Stimulated activated CD8-positive, alpha-beta memory T cell treated with anti-CD3 and anti-CD28 coated beads, Interleukin-15, amount 100 ng/mL, for 48 hours (primary cell): Measurements from ENCODE around the gene PI4KA.
"Not testable (repeated sequence)": the region's sequence is repeated elsewhere in the genome, so short reads cannot be mapped to it uniquely, and the experiment has no call there.

Source experiments
- DNase-seq, 2 donors: peaks; one replicate each; pipeline ENCODE4 v3.0.0-alpha.2; 2020; ENCODE audit warnings: low read depth in 2 of 2

PI4KA gene

GRCh38 chr22:20749453-20749852 is 109.2 kb downstream of the PI4KA start:
- no peak for DNase-seq

GRCh38 chr22:20748731-20749428 is 109.7 kb downstream of the PI4KA start:
- DNase-seq, result no peak

GRCh38 chr22:20748082-20748481 is 110.5 kb downstream of the PI4KA start:
- no peak for DNase-seq

- DNase-seq, result no peak
Measured at GRCh38 chr22:20747223-20747622, 111.4 kb downstream of the PI4KA start.

GRCh38 chr22:20746431-20747189 is 112.0 kb downstream of the PI4KA start:
- DNase-seq, result no peak

DNA sequence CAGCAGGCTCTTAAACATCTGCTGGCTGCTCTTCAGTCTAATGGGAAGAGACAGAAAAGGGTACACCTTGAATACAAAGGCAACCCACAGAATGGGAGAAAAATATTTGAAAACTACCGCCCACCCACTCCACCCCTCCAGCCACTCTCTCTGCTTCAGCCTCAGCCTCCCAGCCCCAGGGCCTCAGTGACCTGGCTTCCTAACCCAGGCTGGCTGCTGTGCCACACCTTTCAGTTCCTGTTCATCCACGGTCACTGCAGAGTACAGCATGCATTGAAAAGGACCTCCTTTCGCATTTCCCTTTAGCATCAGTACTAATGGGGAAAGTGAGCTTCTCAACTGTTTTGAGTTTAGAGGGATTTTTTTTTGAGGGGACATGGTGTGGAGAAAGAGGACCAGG is 113.5 kb downstream of the PI4KA start:
- no peak for DNase-seq

GRCh38 chr22:20744456-20744855 is 114.2 kb downstream of the PI4KA start:
- DNase-seq, result no peak

DNA sequence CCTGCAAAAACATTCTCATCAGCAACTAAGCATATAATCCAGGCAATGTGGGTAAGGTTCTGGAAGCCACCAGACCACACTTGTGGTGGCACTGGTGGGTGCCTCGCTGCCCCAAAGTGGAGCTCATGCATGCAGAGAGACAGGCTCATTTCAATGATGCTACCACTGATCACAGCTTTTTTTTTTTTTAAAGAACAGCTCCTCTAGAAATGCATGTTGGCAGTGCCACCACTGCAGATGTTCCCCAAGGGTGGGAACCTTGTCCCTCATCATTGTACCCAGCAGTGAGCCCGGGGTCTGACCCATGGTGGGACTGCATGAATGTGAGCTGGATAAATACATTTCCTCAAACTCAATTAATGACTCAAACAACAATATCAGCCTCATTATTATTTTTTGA is 115.8 kb downstream of the PI4KA start:
- no peak for DNase-seq

DNA sequence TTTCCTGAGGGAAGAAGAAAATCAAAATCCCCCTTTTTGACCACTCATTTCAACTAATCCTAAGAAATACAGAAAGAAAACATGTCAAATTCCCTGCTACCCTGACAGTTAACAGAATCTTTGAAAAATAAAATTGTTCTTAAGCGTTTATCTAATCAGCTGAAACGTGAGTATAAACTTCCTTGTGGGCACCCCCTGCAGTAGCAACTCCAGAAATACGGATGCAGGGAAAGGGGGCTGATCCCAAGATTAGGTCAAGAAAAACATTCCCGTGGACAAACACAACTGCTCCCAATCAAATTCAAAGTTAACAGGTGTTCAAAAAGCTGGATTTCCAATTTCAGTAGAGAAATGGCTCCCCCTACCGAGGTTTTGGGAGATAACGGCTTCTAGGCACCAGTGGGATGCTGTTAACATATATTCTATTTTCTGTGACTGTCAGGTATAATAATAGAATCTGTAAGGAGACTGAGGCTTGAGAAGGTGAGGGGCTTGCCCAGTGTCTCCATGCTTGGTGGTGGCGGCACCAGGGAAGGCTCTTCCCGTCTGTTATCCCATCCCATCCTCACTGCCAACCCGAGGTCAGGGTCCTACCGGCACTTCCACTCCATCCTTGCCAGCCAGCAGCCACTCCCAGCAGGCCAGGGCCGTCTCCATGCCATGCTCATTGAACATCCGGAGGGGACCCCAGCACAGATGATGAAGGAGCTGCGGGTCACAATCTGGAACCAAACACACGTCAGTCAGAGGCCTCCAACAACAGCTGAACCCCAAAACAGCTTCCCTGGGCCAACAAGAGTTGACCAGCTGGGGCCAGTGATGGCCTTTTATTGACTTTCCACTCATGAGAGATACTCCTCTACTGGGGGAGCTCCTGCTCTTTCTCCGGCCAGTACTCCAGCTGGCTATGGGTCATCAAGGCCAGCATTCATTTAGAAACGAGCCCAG is 116.7 kb downstream of the PI4KA start:
- no peak for DNase-seq

- DNase-seq, result no peak
Measured at GRCh38 chr22:20741008-20741633, 117.5 kb downstream of the PI4KA start.

DNA sequence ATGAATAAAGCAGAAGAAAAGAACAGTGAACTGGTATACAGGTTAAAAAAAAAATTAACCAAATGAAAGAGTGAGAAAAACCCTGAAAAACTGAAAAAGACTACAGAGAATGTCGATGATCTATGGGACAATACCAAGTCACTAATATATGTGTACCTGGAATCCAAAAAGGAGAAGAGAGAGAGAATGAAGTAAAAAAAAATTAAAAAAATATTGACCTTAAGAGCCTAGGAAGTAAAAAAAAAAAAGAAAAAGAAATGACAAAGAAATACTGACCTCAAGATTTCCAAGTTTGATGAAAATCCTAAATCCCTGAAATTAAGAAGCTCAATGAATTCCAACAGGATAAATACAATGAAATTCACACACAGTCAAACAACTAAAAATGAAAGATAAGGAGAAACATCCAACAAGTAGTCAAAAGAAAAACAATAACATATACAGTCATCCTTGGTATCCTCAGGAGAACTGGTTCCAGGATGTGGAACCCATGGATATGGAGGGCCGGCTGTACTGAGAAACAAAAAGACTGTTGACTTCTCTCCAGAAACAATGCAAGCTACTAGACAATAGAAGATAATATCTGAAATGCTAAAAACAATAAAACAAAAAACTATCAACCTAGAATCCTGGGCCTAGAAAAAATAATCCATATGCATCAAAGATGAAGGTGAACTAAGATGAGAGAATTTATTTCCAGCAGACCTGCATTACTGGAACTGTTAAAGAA is 118.2 kb downstream of the PI4KA start:
- no peak for DNase-seq

- no peak for DNase-seq
Measured at GRCh38 chr22:20738394-20739089, 120.1 kb downstream of the PI4KA start.

- DNase-seq, result not testable (repeated sequence)
Measured at GRCh38 chr22:20736891-20737290, 121.7 kb downstream of the PI4KA start.

- not testable (repeated sequence) for DNase-seq
Measured at GRCh38 chr22:20735356-20736162, 123.1 kb downstream of the PI4KA start.

GRCh38 chr22:20732431-20732830 is 126.2 kb downstream of the PI4KA start:
- not testable (repeated sequence) for DNase-seq

- DNase-seq, result no peak
Measured at GRCh38 chr22:20729194-20729593, 129.4 kb downstream of the PI4KA start.

DNA sequence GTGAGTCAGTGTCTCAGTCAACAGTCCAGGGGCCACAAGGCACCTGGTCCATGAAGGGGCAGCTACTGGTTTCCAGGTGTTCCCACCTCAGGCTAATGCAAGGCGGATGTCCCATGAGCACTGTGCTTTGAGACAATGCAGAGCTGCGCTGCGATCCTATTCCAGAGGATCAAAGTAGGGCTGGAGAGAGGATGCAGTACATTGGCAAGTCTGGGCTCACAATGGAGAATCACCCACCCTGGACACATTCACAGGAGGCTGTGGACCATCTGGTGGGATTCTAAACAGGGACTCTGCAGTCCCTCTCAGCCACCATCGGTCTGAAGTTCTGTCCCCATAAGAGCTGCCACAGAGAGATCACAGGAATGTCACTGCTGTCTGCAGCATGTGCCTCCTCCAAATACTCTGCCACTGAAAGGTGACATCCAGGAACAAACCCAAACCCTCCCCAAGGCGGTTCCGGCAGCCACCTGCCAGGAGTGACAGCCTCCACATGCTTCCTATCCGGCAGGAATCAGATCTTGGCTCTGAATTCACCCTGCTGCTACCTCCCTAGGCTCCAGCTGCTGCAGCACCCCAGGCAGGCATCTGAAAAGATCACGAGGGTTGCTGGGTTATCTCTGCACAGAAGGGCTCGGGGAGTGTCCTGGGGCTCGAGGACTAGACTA is 130.0 kb downstream of the PI4KA start:
- DNase-seq, result no peak

DNA sequence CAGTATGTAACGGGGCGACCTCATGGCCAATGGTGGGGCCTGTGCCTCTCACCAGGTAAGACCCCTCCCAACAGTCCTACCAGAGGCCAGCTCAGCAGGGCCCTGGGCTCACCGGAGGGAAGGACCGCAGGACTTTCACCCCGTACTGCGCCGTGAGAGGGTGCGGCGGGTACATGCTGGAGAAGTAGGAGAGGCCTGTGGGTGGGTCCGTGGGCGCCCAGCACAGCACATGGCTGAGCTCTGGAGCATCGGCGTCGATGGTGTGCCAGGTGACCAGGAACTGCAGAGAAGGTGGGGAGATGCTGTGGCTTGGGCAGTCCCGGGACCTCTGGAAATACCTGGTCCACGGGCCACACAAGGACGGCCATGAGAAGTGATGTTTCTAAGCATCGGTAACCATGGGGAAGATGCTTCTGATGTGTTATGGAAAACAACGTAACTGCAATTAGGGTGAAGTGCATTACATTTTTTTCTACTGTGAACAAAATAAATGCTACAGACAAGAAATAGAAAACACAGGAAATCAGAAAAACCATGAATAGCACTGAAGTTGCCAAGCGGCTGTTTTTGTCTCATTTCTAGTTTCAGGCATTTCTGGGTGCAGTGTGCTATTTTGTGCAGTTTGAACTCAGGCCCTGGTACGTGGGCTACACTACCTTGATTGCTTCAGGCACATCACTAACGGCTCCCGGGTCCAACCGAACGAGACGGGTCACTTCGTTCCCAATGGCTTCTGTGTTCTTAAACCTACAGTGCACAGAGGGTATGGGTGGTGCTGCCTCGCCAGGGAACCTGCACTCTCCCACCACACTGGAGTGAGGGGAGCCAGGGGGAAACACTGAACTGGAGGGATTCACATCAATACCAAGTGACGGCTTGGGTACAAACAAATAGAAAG is 131.2 kb downstream of the PI4KA start:
- DNase-seq, result no peak
